IMR-90 (cell line): ENCODE results near the gene FFAR2.

ENCODE experiments used
- CTCF ChIP-seq: conservative IDR thresholded peaks from 2 replicates; pipeline ENCODE4 v1.5.1; 2012; ENCODE audit warnings: mild to moderate bottlenecking, low read depth, low read length, improper control_type of control experiment
- MAFK ChIP-seq: IDR thresholded peaks from 2 replicates; pipeline ENCODE4 v1.6.1; 2012; ENCODE audit warnings: low read depth, low read length, improper control_type of control experiment
- MAZ ChIP-seq: IDR thresholded peaks from 2 replicates; pipeline ENCODE4 v1.6.1; 2012; ENCODE audit warnings: low read depth, mild to moderate bottlenecking, low read length, improper control_type of control experiment, moderate library complexity, borderline replicate concordance
- POLR2A ChIP-seq: IDR thresholded peaks from 2 replicates; pipeline ENCODE4 v1.6.1; 2012; ENCODE audit warnings: mild to moderate bottlenecking, low read depth, low read length
- RAD21 ChIP-seq: IDR thresholded peaks from 2 replicates; pipeline ENCODE4 v1.6.1; 2012; ENCODE audit warnings: low read length, improper control_type of control experiment
- RFX5 ChIP-seq: IDR thresholded peaks from 2 replicates; pipeline ENCODE4 v1.8.0; 2012; ENCODE audit warnings: low read depth, mild to moderate bottlenecking, low read length, moderate library complexity

- TF ChIP-seq CTCF: no peak
- TF ChIP-seq MAFK: no peak
- TF ChIP-seq MAZ: no peak
- no peak for TF ChIP-seq POLR2A
- no peak for TF ChIP-seq RAD21
- no peak for TF ChIP-seq RFX5
Observed at GRCh38 chr19:35427187-35427586, 20.9 kb upstream of the FFAR2 start.
